ENCODE results near the gene SNAP23.

GRCh38 chr15:42508263-42508690, 12.8 kb downstream of the SNAP23 start:
- TF ChIP-seq ZNF263 (CRISPR knock-in tag; IDR thresholded peaks at IDR 0.05; ENCODE audit: low read depth) (no peak), CTCF (IDR thresholded peaks at IDR 0.05) (no peak), NR2C2 (CRISPR knock-in tag; IDR thresholded peaks at IDR 0.05) (no peak), PRDM15 (CRISPR knock-in tag; IDR thresholded peaks at IDR 0.05) (no peak), ZBTB43 (CRISPR knock-in tag; IDR thresholded peaks at IDR 0.05) (no peak), ETV6 (CRISPR knock-in tag; IDR thresholded peaks at IDR 0.05) (no peak)
